ENCODE measurements around the gene ZNG1F.
"Not testable (repeated sequence)": the region's sequence is repeated elsewhere in the genome, so short reads cannot be mapped to it uniquely, and the experiment has no call there.

Gene ZNG1F

GRCh38 chr9:41189217-41189616, at the start of gene ZNG1F:
Gene ZNG1F, minus strand, starts transcription at chr9:41189317. Its CDS starts 59 bp downstream, at chr9:41189258.
- in situ Hi-C loops (cut with MboI; ENCODE audit: low sequenced_read_pairs), result not testable (repeated sequence)

DNA sequence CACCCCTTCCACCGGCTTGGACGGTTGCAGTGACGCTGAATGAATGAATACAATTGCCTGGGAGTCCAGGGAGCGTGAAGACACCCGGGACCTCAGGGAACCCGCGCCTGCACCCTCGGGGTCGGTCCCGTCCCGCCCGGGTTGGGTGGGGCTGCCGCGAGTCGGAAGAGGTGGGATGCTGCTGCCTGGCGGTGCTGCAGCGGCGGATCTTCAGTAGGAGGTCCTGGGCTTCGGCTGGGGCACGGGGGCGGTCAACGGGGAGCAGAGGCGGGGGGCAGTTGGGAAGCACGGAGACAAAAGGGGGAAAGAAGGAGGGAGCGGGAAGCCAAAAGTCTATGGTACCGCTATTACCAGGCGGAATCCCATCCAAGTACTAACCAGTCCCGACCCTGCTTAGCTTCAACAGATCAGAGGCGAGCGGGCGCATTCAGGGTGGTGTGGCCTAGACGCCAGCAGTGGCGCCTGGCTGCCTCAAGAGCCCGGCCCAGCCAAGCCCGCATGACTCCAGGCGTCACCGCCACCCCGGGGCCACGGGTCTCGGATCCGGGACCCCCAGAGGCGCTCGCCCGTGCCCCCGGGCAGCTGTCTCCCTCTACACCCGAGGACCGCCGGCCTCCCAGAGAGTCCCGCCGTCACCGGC, 48.1 kb upstream of the ZNG1F start:
- in situ Hi-C loops (cut with MboI; ENCODE audit: low sequenced_read_pairs), result not testable (repeated sequence)

DNA sequence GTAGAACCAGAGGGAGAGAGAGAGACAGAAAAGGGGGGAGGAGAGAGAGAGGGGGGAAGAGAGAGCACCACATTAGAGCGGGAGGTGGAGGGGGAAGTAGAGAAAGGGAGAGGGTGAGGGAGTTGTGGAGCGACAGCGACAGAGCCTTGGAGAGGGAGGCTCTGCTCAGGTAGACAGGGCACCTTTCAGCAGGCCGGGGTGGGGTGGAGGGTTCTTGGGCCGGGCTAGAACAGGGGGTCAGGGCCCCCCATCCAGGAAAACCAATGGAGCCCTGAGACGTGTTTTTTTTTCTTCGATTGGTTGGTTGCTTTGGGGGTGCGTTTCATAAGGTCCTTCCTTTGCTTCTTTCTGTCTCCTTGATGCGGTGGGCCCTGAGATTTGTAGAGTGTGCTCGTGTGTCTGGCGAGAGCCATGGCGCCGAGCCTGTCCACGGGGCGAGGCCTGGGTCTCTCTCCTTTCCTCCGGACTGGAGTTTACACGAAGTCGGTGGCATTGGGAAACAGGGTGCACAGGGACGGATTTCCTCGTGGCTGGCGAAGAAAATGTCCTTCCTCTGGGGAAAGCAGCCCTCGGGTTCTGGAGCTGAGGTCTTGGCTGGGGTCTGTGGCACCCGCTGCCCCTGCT, 47.5 kb upstream of the ZNG1F start:
- in situ Hi-C loops (cut with MboI; ENCODE audit: low sequenced_read_pairs), result not testable (repeated sequence)

DNA sequence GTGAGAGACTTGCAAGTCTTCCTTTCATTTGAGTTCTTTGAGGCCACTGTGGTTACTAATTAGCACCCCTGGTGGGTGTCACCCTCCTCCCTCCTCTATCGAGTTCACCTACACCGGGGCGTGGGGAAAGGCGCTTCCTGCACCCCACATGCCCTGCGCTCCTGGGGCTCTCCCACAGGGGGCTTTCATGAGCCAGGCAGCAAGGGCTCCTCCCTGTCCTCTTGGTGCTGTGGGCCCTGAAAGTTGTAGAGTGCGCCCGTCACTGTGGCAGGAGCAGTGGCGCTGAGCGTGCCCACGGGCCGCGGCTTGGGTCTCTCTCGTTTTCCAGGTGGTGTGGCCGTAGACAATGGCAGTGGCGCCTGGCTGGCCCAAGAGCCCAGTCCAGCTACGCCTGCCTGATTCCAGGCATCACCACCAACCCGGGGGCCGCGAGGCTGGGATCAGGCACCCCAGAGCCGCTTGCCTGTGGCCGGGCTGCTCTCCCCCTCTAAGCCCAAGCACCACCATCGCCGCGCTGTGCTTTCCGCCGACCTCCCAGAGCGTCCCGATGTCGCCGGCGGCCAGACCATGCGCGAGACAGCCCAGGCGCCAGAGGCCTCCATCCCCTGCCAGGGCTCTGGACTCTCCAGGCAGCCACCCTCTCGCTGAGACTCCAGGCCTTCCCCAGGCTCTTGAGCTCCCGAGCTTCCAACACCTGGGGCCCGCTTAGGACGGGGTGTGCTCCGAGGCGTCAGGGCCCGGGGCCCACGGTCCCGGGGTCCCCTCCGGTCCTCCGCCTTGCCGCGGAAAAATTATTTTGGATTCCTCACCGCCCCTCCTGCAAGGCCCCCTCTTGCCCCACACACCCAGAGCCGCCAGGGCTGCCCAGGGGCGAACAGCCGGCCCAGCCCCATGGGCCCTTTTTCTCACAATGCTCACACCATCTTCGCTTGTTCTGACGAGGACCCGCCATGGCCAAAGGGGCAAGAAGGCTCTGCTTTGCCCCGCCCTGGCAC, 46.0 kb upstream of the ZNG1F start:
- in situ Hi-C loops (cut with MboI; ENCODE audit: low sequenced_read_pairs), result not testable (repeated sequence)

GRCh38 chr9:41234221-41234620, 45.1 kb upstream of the ZNG1F start:
- in situ Hi-C loops (cut with MboI; ENCODE audit: low sequenced_read_pairs), result not testable (repeated sequence)

GRCh38 chr9:41232326-41232725, 43.2 kb upstream of the ZNG1F start:
- in situ Hi-C loops (cut with MboI; ENCODE audit: low sequenced_read_pairs), result not testable (repeated sequence)

DNA sequence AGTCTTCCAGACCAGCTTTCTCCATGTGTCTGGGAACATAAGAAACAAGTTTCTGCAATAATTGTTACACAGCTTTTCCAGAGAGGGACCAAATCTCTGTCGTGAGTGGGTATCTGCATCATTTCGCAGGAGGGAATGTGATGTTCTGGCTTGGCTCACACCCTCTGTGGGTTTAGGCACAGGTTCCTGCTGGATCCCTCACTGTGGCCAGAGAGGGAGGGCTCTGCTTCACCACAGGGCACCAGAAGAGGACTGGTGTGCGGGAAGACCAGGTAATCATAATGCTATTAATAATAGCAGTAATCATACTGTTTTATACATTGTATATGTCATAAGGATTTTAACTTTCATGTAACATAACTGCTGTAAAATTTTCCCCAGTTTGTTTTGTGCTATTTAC, 41.3 kb upstream of the ZNG1F start:
- in situ Hi-C loops (cut with MboI; ENCODE audit: low sequenced_read_pairs), result not testable (repeated sequence)

DNA sequence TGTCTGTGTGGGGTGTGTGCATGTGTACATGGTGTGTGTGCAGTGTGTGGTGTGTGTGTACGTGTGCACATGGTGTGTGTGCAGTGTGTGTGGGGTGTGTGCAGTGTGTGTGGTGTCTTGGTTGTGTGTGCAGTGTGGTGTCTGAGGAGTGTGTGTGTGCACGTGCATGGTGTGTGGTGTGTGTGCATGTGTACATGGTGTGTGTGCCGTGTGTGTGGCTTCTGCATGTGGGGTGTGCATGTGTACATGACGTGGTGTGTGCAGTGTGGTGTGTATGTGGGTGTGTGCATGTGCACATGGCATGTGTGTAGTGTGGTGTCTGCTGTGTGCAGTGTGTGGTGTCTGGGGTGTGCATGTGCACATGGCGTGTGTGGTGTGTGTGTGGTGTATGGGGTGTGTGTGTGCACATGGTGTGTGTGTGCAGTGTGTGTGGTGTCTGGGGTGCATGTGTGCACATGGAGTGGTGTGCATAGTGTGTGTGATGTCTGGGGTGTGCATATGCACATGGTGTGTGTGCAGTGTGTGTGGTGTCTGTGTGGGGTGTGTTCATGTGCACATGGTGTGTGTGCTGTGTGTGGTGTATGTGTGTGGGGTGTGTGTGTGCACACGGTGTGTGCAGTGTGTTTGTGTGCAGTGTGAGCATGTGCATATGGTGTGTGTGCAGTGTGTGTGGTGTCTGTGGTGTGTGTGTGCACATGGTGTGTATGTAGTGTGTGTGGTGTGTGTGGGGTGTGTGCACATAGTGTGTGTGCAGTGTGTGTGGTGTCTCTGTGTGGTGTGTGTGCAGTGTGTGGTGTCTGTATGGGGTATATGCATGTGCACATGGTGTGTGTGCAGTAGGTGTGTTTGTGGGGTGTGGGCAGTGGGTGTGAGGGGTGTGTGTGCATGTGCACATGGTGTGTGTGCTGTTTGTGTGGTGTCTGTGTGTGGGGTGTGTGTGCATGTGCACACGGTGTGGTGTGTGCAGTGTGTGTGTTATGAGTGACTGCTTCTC, 40.6 kb upstream of the ZNG1F start:
- in situ Hi-C loops (cut with MboI; ENCODE audit: low sequenced_read_pairs), result no loop called here

GRCh38 chr9:41219831-41220230, 30.7 kb upstream of the ZNG1F start:
- in situ Hi-C loops (cut with MboI; ENCODE audit: low sequenced_read_pairs), result not testable (repeated sequence)

DNA sequence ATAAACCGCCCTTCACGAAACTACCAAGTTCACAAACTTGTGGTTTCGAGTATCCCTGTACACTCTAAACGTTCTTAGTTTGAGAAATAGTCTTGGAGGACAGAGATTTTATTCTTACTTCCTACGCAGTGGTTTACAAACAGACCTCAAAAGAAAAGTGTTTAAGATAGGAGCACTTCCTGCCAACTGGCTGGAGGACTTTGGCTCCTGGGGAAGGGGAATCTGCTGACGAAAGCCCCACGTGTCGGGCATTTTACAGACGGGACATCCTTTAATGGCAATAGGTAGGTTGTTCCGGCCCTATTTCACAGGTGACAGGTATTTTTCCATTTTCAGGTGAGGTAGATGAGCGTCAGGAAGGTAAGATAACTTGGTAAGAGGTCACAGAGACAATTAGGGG, 678 bp downstream of the ZNG1F start:
- in situ Hi-C loops (cut with MboI; ENCODE audit: low sequenced_read_pairs), result not testable (repeated sequence)

DNA sequence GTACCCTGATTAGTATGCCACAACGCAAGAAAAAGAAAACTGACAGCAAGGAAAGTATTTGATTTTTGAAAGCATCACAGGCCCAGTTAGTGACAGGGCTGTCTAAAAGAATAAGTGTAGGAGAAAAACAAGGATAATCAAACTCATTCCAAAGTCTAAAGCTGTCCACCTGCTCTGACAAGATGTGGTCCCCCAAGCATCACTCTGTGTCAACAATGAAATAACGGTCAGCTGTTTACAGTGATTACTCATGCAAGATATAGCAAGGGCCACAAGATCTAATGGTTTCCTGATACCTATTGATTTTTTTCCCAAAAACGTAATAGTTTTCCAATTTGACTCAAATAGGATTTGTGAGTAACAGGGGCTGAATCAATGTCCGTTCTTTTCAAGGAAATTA, 14.1 kb downstream of the ZNG1F start:
- in situ Hi-C loops (cut with MboI; ENCODE audit: low sequenced_read_pairs), result not testable (repeated sequence)

DNA sequence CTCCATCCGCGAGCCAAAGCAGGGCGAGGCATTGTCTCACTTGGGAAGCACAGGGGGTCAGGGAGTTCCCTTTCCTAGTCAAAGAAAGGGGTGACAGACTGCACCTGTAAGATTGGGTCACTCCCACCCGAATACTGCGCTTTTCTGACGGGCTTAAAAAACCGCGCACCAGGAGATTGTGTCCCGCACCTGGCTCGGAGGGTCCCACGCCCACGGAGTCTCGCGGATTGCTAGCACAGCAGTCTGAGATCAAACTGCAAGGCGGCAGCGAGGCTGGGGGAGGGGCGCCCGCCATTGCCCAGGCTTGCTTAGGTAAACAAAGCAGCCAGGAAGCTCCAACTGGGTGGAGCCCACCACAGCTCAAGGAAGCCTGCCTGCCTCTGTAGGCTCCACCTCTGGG, 39.0 kb downstream of the ZNG1F start:
- in situ Hi-C loops (cut with MboI; ENCODE audit: low sequenced_read_pairs), result not testable (repeated sequence)

- in situ Hi-C loops (cut with MboI; ENCODE audit: low sequenced_read_pairs), result not testable (repeated sequence)
Measured at GRCh38 chr9:41141878-41142277, 47.2 kb downstream of the ZNG1F start.

GRCh38 chr9:41128581-41128980, 60.5 kb downstream of the ZNG1F start, which contains the start of gene FOXD4L6:
Gene FOXD4L6, minus strand, starts transcription at chr9:41128681. Its CDS starts 298 bp downstream, at chr9:41128383.
- in situ Hi-C loops (cut with MboI; ENCODE audit: low sequenced_read_pairs), result not testable (repeated sequence)

DNA sequence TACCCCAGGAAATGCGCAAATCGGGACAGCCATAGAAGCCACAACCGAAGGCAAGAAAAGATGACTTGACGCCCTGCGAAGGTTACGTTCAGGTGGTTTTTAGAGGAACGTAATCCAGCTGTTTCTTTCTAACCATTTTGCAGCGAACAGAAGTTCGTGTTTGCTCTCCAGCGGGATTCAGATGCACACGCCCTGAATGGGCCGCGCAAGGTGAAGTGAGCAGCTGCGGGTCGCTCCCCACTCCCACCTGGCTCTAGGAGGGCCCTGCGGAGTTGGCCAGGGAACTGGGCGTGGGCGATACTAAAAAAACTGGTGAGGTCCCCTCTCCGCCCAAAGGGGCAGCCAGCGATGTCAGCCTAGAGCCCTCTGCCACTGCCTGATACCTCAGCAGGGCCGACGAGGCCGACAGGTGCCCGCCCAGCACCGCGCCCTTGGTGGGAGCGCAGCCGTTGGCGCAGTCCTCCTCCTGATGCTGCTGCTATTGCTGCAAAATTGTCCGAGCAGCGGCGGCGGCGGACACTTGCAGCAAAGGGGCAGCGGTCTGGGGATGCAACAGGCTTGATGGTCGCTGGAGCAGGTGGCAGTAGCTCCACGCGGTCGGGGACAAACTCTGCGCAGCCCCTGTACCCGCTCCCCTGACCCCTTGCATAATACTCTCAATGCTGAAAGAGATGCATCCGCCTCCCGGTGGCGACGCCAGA, 62.2 kb downstream of the ZNG1F start:
- in situ Hi-C loops (cut with MboI; ENCODE audit: low sequenced_read_pairs), result not testable (repeated sequence)

DNA sequence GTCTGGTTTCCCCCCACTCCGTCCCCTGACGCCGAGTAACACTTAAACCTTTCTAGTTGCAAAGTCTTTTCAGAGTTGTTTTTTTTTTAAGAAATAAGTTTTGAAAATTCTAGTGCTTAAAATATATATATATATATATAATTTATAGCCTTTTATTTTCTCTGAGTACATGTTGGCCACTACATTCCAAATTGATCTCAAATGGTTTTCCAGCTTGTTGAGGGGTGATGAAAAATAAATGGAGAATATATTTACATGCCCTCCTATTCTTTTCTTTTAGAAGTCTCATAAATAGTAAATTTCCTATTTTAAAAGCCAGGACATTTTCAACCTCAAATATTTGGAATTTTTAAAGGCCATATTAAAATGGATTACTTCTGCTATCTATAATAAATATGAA, 63.2 kb downstream of the ZNG1F start:
- in situ Hi-C loops (cut with MboI; ENCODE audit: low sequenced_read_pairs), result not testable (repeated sequence)

DNA sequence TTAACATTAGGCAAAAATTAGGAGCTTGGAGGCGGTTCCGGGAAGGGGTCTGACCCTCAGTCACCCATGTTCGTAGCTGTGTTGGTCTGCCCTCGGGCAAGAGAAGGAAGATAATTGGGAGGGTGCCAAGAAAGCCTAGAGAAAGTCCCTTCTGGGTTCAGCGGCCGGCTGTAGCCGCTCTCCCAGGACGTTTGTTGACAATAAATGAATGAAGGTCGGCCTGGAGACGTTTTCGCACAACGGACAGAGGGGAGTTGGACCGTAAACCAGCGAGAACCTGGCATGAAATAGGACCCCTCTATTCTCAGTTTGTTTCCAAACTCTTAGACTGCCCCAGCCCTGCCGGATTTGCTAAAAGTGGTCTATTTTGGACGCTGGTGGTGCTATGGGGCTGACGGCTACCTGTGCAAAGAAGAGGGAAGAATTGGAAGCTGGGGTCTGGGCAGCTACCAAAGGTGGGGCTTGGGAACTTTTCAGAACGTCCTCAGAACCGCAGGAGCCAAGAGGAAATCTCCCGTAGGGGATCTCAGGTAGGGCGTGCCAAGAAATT, 63.9 kb downstream of the ZNG1F start:
- in situ Hi-C loops (cut with MboI; ENCODE audit: low sequenced_read_pairs), result not testable (repeated sequence)

GRCh38 chr9:41124250-41125108, 64.6 kb downstream of the ZNG1F start:
- in situ Hi-C loops (cut with MboI; ENCODE audit: low sequenced_read_pairs), result not testable (repeated sequence)

Measured in hTERT RPE-1 (cell line).